GM11168 (cell line): ENCODE results near the gene FOXO6.

ENCODE experiments used
- in situ Hi-C: fragments of 300-500 bp; cut with MboI; formaldehyde crosslinking; loops from one replicate; pipeline ENCODE4 v1.12.0; 2022; ENCODE audit warnings: low sequenced_read_pairs; ENCODE audit not compliant: unreplicated experiment

Gene FOXO6

DNA sequence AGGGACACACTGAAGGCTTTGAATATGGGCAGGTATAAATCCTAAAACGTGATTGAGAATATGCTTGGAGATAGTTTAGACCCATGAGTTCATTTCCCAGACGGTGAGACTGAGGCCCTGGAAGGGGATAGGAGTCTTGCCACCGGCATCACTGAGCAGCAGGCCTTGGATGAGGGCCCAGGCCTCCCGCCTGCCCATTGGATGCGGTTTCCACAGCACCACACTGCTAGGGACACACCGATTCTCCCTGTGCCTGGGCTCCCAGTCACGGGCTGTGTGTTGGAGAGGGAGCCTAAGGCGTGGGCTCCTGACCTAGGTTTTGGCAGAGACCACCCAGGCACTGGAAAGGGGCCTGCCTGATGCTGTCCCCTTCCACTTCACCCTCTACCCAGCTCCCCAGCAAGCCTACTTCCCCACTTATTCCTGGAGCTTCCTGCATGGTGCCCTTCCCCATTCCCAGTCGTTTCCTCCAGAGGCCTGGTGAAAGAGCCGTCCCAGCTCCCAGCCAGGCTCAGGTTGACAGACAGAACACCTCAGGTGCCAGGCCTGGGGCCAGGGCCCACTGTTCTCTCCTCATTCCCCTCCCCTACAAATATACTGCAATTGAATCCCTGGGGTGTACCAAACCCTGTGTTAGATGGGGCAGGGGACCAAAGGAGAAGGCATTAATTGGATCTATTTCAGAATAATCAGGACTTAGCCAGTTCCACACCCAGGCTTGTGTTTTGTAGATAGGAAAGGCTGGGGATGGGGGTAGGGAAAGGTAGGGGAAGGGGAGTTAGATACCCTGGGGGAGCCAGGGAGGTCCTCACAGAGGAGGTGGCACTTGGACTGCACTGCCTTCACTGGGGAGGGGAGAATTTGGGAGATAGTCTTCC is 3.4 kb downstream of the FOXO6 start:
- in situ Hi-C loops, result no loop called here

DNA sequence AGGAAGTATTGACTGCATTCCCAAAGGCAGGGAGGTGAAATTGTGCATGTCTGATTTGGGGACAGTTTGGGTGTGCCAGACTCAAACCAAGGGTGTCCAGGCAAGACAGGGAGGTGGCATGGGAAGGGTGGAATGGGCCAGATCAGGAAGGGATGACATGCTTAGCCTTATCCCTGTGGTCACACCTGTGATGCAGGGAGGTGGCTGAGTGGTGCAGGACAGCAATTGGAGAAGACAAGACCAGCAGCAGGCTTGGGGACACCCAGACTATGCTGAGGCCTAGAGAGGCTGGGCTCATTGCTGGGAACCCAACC is 4.0 kb downstream of the FOXO6 start:
- in situ Hi-C loops, result no loop called here

DNA sequence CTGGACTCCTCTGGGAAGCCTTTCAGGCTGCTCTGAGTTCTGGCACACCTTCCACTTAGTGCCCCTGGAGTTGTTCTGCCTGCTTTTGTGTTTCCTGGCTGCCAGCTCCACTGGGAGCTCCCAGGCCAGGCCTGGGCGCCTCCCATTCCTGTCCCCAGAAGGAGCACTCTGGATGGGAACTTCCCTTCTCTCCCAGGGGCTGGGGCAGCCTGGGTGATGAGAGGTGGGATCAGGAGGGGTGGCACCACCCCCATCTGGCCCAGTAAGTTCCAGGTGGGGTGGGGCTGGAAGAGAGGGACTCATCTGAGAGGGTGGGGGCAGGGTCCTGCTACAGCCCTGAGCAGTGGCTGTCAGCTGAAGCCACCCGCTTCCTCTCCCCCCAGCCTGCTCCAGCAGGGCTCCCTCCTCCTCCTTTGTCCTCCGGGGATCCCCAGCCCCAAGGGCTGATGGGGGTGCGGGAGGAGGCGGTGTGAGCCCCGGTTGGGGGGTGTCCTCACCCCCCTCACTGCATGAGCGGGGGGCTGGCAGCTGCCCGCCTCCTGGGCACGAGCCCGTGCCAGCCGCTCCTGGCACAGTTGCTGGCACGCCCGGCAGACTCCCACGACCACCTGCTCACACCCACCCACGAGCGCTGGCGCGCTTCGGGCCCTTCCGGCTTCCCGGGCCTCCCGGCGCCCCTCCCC is 4.7 kb downstream of the FOXO6 start:
- in situ Hi-C loops, result no loop called here

DNA sequence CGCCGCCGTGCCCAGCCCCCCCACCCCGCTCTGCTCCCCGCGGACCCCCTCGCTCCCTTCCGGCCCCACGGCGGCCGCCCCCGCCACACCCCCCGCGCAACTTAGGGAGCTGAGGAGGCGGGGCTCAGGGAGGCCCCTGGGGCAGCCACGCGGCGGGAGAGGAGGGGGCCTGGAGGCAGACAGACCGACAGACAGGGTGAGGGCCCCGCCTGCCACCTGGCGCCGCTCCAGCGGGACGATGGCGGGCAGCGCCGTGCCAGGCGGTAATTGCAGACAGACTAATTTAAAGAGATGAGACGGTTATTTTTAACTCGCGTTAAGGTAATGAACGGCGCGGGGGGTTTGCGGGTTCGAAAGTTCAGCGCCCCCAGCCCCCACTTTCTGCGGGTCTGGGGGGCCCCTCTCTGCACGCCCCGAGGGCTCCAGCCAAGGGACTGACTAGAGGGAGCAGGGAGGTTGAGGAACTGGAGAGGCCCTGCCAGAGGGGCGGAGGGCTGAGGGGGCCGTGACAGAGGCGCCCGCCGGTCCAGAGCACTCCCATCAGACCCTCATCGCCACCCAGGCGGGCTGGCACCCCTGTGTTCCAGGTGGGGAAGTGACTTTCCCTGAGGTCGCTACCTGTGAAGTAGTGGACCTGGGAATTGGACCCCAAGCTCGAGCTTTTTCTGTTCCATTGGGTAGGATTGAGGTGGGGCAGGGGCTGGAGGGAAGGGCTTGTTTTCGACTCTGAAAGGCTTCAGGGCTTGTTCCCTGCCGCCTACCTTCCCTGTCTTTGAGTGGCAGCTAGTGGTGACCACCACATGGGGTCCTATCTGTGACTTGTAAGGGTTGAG is 5.4 kb downstream of the FOXO6 start:
- in situ Hi-C loops, result no loop called here

DNA sequence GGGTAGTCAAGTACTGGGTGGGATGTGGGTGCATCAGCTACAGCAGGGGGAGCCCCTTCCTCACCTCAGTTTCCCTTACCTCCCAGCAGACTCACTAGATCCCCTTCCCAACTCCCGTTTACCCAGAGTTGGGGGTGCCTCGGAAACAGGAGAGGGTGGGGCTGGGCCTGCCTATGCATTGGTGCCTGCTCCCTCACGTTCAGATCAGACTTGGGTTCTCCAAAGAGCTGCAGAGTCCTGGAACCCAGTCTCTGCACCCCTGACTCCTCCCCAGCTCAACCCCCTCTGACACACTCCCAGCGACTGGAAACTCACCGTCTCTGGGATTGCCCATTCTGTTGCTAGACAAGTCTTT is 6.0 kb downstream of the FOXO6 start:
- in situ Hi-C loops, result no loop called here

DNA sequence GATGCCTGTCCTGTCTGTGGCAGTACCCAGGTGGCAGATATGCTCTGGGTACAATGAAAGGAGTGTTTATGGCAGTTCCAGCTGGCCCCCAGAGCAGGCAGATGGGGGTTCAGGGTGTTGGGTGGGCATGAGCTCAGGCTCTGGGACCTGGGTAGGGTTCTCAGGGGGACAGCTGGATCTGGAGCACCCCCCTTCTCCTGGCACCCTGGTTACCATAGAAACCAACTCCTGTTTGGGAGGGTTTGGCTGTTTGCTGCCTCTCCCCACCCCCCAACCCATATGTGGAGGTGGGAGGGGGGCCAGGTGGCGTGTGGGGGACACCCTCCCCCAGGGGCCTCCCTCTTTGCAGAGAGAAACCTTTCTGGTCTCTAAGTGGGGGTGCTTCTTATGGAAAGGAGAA is 7.1 kb downstream of the FOXO6 start:
- in situ Hi-C loops, result no loop called here

DNA sequence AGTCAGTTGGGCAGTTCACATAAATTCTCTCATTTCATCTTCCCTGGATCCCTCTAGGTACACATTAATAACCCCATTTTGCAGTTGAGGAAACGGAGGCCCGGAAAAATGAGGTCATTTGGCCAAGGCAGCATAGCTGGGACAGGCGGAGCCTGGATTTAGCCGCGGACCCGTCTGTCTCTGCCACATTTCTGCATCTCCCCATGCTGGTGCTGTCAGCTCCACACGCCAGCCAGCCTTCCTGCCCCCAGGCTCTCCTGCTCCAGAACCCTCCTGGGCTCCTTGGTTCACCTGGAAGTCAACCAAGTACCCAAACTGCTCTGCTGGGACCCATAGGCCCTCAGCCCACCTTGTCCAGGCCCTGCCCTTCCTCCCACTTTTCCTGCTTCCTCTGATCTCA is 7.6 kb downstream of the FOXO6 start:
- in situ Hi-C loops, result no loop called here

DNA sequence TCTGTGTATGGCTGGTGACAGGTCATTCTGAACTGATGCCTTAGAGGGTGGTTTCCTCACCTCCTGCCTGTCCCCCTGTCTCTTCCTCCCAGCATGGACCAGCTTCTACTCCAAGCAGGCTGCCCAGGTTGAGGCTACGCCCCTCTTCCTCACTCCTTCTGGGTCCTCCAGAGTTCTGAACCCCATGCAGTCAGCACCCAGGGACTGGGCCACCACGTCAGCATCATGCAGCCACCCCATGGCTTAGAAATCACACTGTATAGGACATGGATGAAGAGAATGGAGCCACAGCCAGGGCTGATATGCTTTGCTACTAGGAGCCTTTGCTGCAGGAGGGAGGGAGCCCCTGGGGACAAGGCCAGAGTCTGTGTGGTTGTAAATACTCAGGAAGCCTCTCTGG is 8.3 kb downstream of the FOXO6 start:
- in situ Hi-C loops, result no loop called here

DNA sequence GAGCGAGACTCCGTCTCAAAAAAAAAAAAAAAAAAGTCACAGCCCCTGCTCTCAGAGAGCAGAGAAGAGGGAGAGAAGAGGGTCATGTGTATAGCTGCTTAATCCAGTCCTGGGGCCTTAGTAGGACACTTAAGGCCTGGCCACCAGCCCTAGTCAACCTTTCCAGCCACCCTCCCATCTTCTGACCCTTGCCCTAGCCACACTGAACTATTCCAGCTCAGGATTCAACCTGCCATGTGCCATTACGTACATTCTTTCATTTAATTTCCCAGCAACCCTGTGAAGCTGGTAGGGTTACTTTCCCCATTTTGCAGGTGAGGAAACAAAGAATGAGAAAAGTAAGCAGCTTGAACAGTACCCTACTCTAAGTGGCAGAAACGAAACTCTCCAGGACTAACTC is 9.0 kb downstream of the FOXO6 start:
- in situ Hi-C loops, result no loop called here

DNA sequence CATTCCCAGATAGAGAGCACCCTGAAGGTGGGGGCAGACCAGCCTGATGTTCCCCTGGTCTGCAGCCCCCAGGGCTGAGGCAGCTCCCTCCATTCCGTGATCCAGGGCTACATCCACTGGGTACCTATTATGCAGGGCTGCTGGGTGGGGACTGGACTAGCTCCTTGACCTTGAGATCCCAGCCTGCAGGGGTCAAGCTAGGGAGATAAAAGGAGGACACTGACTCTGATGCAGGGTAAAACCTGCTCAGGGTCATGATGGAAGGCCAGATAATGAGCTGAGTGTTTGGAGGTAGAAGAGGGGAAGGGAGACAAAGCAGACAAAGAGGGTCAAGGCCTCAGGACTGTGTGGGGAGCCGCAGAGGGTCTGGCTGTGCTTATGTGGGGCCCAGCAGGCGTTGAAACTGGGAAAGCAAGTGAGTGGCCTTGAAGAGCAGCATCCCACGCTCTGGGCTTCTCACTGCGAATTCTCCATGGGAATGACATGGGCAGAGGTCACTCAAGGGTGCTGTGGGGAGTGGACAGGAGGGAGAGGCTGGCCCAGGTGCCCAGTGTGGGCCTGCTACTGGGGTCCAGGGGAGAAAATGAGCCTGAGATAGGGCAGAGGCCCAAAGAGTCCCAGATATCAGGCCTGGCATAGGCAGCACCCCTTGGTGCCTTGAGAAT is 9.7 kb downstream of the FOXO6 start:
- in situ Hi-C loops, result no loop called here

DNA sequence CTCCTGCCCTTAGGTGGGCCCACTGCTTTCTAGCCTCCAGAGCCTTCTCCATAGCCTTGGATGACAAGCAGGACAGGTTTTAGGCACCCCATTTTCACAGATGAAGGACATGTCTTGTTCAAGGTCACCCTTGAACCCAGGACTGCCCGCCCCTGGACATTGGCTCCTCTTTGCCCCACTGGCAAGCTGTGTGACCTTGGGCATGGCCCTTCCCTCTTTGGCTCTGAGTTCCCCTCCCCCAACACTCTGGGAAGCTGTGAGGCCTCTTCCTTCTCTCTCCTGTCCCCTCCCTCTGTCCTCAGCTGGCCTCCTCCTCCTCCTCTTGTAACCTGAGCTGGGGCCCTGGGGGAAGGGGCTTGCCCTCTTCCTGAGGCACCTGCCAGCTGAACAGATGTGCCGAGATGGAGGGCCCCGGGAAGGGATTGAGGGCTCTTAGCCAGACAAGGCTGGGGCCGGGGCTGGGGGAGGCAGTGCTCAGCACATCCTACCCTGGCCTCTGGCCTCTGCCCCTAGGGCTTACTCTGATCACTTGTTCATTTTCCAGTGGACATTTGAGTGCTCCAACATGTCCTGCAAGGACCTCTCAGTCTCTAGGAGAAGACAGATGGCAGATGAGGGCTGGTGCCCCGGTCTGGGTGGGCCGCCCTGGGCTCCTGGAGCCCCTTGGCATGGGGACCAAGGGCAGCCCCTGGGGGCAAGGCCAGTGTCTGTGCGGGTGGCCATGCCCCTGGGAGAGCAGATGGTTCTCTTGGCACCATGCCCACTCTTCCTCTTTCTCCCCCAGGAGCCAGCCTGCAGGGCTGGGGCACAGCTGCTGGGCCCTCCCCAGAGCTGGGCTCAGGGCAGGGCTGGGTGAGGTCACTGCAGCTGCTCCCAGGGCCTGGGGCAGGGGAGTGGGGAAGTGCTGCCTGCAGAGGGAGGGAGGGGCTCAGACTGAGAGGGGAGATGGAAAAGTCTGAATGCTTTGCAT is 10.7 kb downstream of the FOXO6 start:
- in situ Hi-C loops, result no loop called here

DNA sequence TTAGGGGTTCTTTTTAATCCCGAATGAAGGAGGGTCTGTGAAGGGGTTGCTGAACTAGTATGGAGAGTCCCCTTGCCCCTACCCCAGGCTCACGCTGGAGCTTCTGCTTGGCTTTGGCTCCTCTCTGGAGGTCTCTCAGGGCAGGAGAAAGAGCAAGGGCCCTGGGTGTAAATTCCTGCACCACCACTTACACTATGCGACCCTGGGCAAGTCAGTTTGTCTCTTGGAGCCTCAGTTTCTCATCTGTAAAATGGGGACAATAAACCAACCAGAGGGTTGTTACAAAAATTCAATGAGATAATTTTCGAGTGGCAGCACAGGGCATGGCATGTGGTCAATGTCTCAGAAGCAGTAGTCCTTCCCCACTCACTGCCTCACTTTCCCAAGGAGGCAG is 11.4 kb downstream of the FOXO6 start:
- in situ Hi-C loops, result no loop called here

DNA sequence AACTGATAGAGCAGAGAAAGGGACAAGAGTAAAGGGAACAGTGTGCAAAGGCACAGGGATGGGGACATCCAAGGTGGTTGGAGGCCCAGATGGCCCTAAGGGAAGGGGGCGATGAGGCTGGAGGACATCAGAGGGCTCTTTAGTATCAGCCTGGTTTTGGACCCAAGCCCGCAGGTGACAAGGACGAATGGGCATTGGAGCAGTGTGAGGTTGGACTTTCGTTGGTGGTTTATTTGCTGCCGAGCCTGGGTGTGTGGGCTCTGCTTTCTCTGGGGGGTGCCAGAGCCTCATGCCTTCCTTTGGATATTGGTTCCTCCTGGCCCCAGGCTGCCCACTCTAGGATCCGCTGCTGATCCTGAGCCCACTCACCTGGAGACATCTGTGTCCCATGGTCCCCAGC is 12.1 kb downstream of the FOXO6 start:
- in situ Hi-C loops, result no loop called here

DNA sequence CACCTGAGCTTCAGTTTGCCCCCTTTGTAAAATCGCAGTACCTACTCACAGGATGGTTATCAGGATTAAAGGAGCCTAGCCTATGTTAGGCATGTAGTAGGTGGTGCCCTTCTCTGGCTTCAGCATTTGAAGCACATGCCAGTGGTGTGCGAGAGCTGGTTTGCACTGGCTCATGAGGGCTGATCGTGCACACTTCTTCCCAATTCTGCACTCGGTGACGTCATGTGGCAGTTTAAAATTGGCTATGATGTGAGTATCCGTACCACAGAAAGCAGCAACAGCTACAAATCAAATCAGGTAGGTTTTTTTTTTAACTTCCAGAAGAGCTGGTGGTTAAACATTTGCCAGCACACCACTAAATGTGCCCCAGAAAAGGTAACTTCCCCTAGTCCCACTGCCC is 13.5 kb downstream of the FOXO6 start:
- in situ Hi-C loops, result no loop called here

DNA sequence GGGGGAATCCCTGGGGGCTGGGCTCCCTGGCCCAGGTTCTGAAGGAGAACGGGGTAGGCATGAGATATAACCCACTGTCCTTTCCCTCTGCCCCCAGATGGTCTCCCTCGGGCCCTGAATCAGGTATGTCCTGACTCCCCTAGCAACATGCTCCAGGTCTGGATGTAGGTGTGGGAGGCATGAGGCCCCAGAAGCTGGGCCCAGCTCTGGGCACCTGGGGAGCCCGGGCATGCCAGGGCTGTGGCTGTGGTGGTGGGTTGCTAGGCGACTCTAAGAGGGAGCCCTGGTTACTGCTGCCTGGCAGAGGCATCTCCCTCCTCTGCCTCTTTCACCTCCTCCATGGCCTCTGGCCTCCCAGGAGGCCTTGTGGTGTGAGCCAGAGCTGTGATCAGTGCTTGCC is 16.2 kb downstream of the FOXO6 start:
- in situ Hi-C loops, result no loop called here

DNA sequence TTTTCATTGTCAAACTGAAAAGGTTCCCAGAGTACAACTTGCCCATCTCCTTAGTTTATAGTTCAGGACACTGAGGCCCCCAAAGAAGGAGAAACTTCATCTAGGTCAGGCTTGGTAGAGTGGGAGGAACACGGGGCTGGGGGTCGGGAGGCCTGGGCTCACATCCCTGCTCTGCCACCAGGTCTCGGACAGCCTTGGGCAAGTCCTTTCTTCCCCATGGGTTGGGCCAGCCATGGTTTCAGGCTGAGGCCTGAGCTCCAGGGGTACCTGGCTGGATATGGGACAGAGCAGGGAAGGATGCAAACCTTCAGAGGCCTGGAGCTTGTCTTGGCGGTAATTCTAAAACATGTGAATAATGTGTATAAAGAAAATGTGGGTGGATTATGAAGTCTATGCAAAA is 17.0 kb downstream of the FOXO6 start:
- in situ Hi-C loops, result no loop called here

DNA sequence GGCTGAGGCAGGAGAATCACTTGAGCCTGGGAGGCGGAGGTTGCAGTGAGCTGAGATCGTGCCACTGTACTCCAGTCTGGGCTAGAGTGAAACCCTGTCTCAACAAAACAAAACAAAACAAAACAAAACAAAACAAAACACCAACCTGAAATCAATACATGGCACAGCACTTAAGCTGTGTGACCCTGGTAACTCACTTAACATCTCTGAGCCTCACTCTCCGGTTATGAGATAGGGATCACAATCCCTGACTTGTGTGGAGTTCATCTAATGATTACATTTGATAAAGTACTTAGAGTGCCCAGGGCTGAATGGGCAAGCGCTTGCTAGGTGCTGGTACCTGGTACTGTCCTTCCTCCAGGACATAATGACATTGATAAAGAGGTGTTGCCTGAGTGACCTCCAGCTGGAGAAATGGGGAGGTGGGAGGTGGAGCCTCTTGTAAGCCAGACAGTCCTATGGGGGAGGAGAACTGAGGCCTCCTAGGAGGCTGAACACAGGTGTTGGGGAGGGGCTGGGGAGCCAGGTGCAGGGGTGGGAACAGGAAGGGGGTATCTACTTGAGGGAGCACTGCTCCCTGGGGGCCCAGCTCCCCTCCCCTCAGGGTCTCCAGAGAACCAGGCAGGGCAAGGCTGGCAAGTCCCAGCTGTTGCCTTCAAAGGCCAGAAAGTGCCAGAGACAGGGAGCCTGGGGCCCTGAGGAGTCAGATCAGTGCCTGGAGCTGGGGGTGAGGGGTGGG is 17.9 kb downstream of the FOXO6 start:
- in situ Hi-C loops, result no loop called here

DNA sequence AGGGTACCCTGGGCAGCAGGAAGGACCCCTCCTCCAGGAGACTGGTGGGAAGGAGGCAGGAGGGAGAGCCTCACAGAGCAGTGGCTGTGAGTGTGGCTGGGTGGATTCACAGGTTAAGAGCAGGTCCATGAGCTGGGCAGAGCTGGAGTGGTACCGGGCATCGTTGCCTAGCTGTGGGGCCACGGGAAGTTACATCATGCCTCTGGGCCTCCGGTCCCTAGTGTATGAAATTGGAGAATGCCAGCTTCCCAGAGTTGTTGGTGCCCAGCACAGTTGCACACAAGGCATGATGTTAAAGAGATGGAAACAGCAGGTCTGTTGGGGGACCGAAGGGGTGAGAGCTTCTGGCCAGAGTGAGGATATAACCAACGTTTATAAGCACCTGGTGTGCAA is 18.5 kb downstream of the FOXO6 start:
- in situ Hi-C loops, result no loop called here

DNA sequence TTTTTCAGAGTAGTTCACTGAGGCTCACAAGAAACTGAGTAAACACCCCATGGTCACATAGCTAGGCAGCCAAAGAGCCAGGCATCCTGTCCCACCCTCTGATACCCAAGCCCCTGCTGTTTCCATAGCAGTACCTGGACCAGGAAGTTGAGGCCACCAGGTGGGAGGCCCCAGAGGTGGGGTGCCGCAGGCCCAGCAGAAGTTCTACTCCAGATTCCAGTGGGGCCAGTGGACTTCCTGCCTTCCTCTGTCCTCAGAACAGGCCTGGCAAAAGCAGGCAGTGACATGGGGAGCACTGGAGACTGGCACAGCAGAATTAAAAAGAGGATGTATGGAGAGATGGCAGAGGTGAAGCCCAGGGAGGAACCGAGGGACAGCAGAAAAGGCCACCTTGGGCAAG is 19.0 kb downstream of the FOXO6 start:
- in situ Hi-C loops, result no loop called here
